HG02798 (cell line): ENCODE results near the gene BTBD1.
"Not testable (repeated sequence)": the region's sequence is repeated elsewhere in the genome, so short reads cannot be mapped to it uniquely, and the experiment has no call there.

Experiments
- ATAC-seq: cut with Tn5 transposase; IDR thresholded peaks from one replicate; pipeline ENCODE4 v1.9.1; 2021; ENCODE audit warnings: mild to moderate bottlenecking; ENCODE audit not compliant: unreplicated experiment, poor library complexity

The BTBD1 gene

GRCh38 chr15:83062768-83063180, 4.3 kb downstream of the BTBD1 start:
- ATAC-seq, result no peak

DNA sequence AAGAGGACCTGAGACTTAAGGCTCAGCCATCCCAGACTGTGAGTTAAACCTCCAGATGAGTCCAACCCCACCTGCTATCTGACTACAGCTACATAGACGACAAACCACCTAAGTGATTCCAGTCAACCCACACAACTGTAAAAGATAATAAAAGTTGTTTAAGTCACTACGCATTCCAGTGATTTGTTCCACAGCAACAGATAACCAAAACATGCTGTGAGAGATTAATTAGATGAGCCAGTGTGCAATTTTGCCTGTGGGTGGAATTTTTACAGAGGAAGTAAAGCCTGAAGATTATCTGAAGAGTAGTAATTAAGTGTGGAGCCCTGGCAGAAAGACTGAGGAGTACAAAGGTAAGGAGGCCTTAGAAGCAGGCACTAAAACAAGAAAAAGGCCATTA, 5.4 kb downstream of the BTBD1 start:
- ATAC-seq, result no peak

GRCh38 chr15:83057696-83058376, 9.2 kb downstream of the BTBD1 start:
- ATAC-seq, result no peak

GRCh38 chr15:83057002-83057401, 10.1 kb downstream of the BTBD1 start:
- no peak for ATAC-seq

DNA sequence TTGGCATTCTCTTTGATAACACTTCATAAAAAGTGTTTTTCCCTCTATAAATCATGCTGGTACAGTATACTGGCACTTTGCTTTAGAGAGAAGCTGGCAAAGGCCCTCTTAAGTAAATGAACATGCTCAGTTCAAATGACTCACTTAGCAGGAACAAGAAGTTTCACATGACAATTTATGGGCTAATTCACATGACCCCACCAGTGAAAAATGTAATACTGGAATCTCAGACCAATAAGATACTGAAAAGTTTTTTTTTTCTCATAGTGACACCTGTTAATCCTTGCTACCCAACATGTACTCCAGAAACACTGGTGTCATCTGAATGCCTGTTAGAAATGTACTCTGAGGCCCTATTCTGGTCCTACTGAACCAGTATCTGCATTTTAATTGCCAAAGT, 13.9 kb downstream of the BTBD1 start:
- ATAC-seq, result peak; percentile 52

- ATAC-seq, result no peak
Measured at GRCh38 chr15:83046558-83047127, 20.4 kb downstream of the BTBD1 start.

DNA sequence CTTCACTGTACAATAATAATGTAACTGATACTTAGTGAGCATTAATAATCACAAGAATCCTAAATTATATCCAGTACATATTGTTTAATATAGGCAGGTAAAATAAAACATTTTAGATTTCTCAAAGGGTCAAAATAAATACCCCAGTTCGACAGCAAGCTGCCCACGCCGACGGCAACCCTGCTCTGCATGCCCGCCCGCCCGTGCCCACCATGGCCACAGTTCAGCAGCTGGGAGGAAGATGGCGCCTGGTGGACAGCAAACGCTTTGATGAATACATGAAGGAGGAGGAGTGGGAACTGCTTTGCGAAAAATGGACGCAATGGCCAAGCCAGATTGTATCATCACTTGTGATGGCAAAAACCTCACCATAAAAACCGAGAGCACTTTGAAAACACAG, 22.9 kb downstream of the BTBD1 start:
- no peak for ATAC-seq

GRCh38 chr15:83039206-83039605, 27.8 kb downstream of the BTBD1 start:
- no peak for ATAC-seq

GRCh38 chr15:83036253-83036652, 30.8 kb downstream of the BTBD1 start:
- ATAC-seq, result no peak

GRCh38 chr15:83031234-83031633, 35.8 kb downstream of the BTBD1 start:
- not testable (repeated sequence) for ATAC-seq

GRCh38 chr15:83030021-83030420, 37.0 kb downstream of the BTBD1 start:
- ATAC-seq, result no peak

DNA sequence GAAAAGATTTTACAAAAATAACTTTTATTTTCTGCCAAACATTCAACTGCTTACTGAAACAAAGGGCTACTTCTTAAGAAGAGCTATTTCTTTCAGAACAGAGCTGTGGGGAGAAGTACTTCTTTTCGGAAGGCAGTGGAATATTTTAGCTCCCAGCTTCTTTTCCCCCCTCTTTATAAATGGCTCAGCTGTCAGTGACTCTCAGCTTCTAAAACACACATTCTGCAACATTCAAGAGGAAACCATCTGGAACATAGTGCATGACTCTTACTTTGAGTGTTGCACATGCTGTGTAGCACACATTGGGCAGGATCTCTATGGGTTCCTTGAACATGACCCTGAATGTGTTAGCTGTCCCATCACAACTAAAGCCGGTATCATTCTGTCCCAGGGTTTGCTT, 48.6 kb downstream of the BTBD1 start:
- no peak for ATAC-seq

DNA sequence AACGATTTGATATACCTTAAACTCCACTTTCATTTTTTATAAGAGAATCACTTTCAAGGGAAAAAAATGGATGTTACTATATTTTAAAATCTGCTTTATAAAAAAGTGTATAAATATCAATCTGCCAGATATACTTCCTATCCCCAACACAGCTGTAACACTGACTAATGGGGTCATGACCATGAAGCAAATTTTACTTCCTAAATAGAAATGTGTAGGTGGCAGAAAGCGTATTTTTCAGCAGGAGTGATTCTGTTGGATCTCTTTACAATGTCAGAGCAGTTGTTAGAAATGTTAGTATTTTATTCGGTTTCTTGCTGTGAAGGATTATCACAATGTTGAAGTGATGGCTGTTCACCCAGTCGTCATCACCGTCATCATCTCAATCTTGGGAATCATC, 50.1 kb downstream of the BTBD1 start:
- ATAC-seq, result no peak

DNA sequence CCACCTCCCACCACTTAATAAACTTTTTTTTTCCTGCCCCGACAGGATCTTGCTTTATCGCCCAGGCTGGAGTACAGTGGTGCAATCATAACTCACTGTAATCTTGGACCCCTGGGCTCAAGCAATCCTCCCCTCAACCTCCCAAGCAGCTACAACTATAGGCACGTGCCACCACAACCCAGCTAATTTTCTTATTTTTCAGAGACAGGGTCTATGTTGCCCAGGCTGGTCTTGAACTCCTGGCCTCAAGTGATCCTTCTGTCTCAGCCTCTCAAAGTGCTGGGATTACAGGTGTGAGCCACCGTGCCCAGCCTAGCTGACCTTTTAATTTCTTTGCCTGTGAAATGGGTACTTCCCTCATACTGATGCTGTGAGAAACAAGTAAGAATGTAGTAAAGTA, 51.7 kb downstream of the BTBD1 start:
- ATAC-seq, result no peak

GRCh38 chr15:83014205-83014653, 52.8 kb downstream of the BTBD1 start:
- ATAC-seq, result no peak

GRCh38 chr15:83012636-83013035, 54.4 kb downstream of the BTBD1 start:
- ATAC-seq, result no peak

GRCh38 chr15:83012076-83012426, 55.0 kb downstream of the BTBD1 start:
- no peak for ATAC-seq

- ATAC-seq, result peak; percentile 88
Measured at GRCh38 chr15:83011271-83012075, 55.6 kb downstream of the BTBD1 start, which contains the start of gene C15orf40. TSS of gene C15orf40 (minus strand) at chr15:83011639. CDS start at chr15:83011607, 32 bp downstream.

DNA sequence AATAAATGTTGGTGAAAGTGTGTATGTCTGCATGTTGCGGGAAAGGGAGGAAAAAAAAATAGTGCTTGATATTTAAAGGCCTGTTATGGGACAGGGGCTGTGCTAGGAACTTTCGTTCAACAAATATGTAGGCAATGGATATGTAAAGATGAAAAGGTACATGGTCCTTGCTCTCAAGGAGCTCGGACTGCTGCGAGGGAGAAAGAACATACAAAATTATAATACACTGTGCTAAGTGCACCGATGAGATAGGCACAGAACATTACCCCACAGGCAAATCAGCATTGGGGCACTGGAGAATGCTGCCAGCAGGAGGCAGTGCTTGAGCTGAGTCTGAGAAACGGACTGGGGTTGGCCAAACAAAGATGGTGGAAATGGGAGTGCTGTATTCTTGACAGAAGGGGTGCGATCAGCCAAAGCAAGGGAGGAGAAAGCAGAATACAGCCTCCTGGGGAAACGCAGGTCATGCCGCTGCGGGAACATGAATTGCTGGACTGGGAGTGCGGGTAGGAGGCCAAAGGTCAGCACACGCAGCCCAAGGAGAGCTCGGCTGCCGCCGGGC, 56.3 kb downstream of the BTBD1 start:
- ATAC-seq, result peak; percentile 64

DNA sequence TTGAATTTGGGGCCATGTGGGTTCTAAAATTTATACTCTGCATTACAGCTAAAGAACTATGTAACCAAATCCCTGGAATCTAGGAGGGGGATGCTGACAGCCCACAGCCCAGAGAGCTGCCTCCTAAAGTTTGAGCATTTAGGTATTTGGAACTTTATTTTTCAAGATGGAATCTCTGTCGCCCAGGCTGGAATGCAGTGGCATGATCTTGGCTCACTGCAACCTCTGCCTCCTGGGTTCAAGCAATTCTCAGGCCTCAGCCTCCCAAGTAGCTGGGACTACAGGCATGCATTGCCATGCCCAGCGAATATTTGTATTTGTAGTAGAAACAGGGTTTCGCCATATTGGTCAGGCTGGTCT, 66.4 kb downstream of the BTBD1 start:
- ATAC-seq, result not testable (repeated sequence)
